Mesendoderm (in vitro differentiated cells): ENCODE results near the gene ANKRD62.

Source experiments
- DNase-seq: peaks from one replicate; pipeline ENCODE4 v3.0.0; 2013
- H2AK5ac ChIP-seq: 2 replicates; pipeline ENCODE4 v1.6.1; 2013; ENCODE audit warnings: low read length, inconsistent platforms
- H2BK120ac ChIP-seq: 2 replicates; pipeline ENCODE4 v1.6.1; 2013; ENCODE audit warnings: low read depth, mild to moderate bottlenecking, low read length, moderate library complexity, mixed read lengths
- H2BK15ac ChIP-seq: replicated peaks from 2 replicates; pipeline ENCODE4 v1.6.1; 2013; ENCODE audit warnings: low read depth, mild to moderate bottlenecking, moderate library complexity
- H2BK5ac ChIP-seq: 2 replicates; pipeline ENCODE4 v1.6.1; 2013; ENCODE audit warnings: low read length, inconsistent platforms
- H3K18ac ChIP-seq: 2 replicates; pipeline ENCODE4 v1.6.1; 2013; ENCODE audit warnings: mild to moderate bottlenecking, low read length, mixed read lengths
- H3K23ac ChIP-seq: one replicate; pipeline ENCODE4 v1.6.1; 2013; ENCODE audit warnings: low read length
- H3K27ac ChIP-seq: 2 replicates; pipeline ENCODE4 v1.5.1; 2013; ENCODE audit warnings: low read depth, mild to moderate bottlenecking, inconsistent platforms, low read length, moderate library complexity
- H3K27me3 ChIP-seq: 2 replicates; pipeline ENCODE4 v1.6.1; 2013; ENCODE audit warnings: low read length, control low read depth, mild to moderate bottlenecking, inconsistent platforms; ENCODE audit not compliant: insufficient read depth, poor library complexity
- H3K36me3 ChIP-seq: 2 replicates; pipeline ENCODE4 v1.6.1; 2013; ENCODE audit warnings: low read length, inconsistent platforms; ENCODE audit not compliant: control insufficient read depth, insufficient read depth
- H3K4ac ChIP-seq: one replicate; pipeline ENCODE4 v1.6.1; 2013; ENCODE audit warnings: low read depth, mild to moderate bottlenecking, low read length, moderate library complexity
- H3K4me1 ChIP-seq: 2 replicates; pipeline ENCODE4 v1.6.1; 2013; ENCODE audit warnings: low read depth, low read length, inconsistent platforms; ENCODE audit not compliant: control insufficient read depth
- H3K4me2 ChIP-seq: 2 replicates; pipeline ENCODE4 v1.6.1; 2013; ENCODE audit warnings: low read length
- H3K4me3 ChIP-seq: 2 replicates; pipeline ENCODE4 v1.5.1; 2013; ENCODE audit warnings: mild to moderate bottlenecking, low read length
- H3K56ac ChIP-seq: one replicate; pipeline ENCODE4 v1.6.1; 2013; ENCODE audit warnings: low read length
- H3K79me1 ChIP-seq: 2 replicates; pipeline ENCODE4 v1.6.1; 2013; ENCODE audit warnings: low read length, inconsistent platforms
- H3K79me2 ChIP-seq: 2 replicates; pipeline ENCODE4 v1.6.1; 2013; ENCODE audit warnings: mild to moderate bottlenecking, low read length; ENCODE audit not compliant: control insufficient read depth, insufficient read depth
- H3K9ac ChIP-seq: 2 replicates; pipeline ENCODE4 v1.6.1; 2013; ENCODE audit warnings: low read length, inconsistent platforms
- H4K5ac ChIP-seq: one replicate; pipeline ENCODE4 v1.6.1; 2013; ENCODE audit warnings: low read length
- H4K8ac ChIP-seq: one replicate; pipeline ENCODE4 v1.6.1; 2013; ENCODE audit warnings: low read depth, mild to moderate bottlenecking, control low read depth, low read length, moderate library complexity
- WGBS: extraction: QIAGEN DNeasy Blood & Tissue Kit; methylation state at CpG from one replicate; pipeline ENCODE4 v1.1.7; 2013; ENCODE audit warnings: low lambda C conversion rate, missing lambda C conversion rate; ENCODE audit not compliant: insufficient coverage; ENCODE audit errors: extremely low coverage; 5-methylcytosine and 5-hydroxymethylcytosine counted together

Gene ANKRD62

GRCh38 chr18:12056884-12057402 is 36.7 kb upstream of the ANKRD62 start:
- no peaks in the 10 kb centered on the region for H3K4me1 ChIP-seq
- H4K5ac ChIP-seq, result no peak overlapping the region
- no peak overlapping the region for H3K9ac ChIP-seq
- H2AK5ac ChIP-seq, result no peak overlapping the region
- no peak overlapping the region for H2BK120ac ChIP-seq
- DNase-seq, result no peak
- no peak overlapping the region for H3K23ac ChIP-seq
- no peak overlapping the region for H2BK15ac ChIP-seq
- no peaks in the 10 kb centered on the region for H3K79me1 ChIP-seq
- H3K4me2 ChIP-seq, result no peak overlapping the region
- no CpG with 5 or more reads among the region's 14 CpGs for WGBS
- H3K27ac ChIP-seq, result no peak overlapping the region
- H3K27me3 ChIP-seq, result no peaks in the 10 kb centered on the region
- no peak overlapping the region for H3K56ac ChIP-seq
- no peak overlapping the region for H2BK5ac ChIP-seq
- H3K36me3 ChIP-seq, result no peaks in the 10 kb centered on the region
- no peak overlapping the region for H3K18ac ChIP-seq
- no peak overlapping the region for H4K8ac ChIP-seq
- H3K4ac ChIP-seq, result no peak overlapping the region
- H3K4me3 ChIP-seq, result no peak overlapping the region
- no peaks in the 10 kb centered on the region for H3K79me2 ChIP-seq

DNA sequence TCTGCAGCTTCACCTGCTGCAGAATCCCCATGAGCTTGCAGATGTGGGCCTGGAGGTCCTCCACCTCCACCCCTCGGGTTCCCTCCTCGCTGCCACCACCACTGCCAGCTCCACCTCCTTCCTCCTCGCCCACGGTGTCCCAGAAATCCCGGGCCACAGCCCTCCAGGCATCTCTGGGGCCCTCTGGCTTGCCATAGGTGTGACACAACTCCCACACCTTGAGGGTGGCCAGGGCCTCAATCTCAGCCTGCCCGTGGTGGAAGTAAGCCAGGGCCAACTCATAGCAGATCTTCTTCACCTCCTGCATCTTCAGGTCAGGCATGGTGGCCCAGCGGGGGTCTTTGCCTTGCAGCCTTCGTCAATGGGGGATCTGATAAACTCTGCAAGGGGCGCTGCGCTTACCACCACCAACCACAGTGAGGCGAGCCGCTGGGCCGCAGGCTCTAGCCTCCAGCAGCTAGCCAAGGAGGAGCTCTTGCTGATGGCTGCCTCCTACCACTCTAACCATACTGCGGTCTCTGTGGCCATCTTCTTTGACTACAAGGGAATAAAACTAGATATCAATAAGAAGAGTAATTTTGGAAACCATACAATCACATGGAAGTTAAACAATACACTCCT is 36.1 kb upstream of the ANKRD62 start:
- Histone ChIP-seq H2AK5ac (no peak overlapping the region), H2BK5ac (no peak overlapping the region), H3K23ac (no peak overlapping the region), H3K9ac (no peak overlapping the region), H2BK15ac (no peak overlapping the region), H4K5ac (no peak overlapping the region), H3K4ac (no peak overlapping the region), H3K4me2 (no peak overlapping the region), H3K18ac (no peak overlapping the region), H3K79me1 (no peaks in the 10 kb centered on the region), H3K36me3 (no peaks in the 10 kb centered on the region), H3K27ac (no peak overlapping the region), H4K8ac (no peak overlapping the region), H3K79me2 (no peaks in the 10 kb centered on the region), H3K4me3 (no peak overlapping the region), H3K4me1 (no peaks in the 10 kb centered on the region), H3K56ac (no peak overlapping the region), H2BK120ac (no peak overlapping the region), H3K27me3 (no peaks in the 10 kb centered on the region)
- peak; percentile 54 for DNase-seq
- no CpG with 5 or more reads among the region's 14 CpGs for WGBS

DNA sequence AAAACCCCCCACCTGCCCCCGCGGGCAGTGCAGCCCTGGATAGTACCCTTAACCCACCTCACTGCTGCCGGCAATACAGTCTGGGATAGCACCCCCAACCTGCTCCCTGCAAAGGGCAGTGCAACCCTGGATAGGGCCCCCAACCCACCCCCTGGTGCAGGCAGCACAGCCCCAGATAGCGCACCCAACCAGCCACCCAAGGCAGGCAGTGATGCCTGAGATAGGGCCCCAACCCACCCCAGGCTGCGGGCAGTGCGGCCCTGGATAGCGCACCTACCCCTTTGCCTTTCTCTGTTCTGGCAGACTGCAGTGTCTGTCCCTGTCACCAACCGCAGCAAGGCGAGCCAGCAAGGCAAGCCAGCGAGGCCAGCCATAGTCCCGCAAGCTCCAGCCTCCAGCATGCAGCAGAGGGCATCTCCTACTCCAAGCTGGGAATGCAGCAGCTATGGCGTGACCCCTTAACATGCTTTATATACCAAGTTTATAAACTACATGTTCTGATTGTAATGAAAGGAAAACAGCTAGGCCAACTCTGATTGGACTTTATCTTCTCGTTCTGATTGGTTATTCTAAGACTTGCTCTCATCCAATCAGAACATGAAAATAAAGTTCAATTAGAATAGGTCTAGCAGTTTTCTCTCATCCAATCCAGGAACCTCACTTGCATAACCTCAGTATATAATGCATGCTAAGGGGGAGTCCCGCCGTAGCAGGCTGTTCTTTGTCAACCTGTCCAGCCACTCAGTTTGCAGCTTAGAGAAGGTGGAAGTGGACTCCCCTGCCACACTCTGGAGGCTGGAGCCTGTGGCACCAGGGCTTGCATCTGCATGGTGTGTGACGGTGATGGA is 34.1 kb upstream of the ANKRD62 start:
- Histone ChIP-seq H3K36me3 (no peaks in the 10 kb centered on the region), H4K8ac (no peak overlapping the region), H3K56ac (no peak overlapping the region), H3K27ac (no peak overlapping the region), H2BK15ac (no peak overlapping the region), H3K79me1 (no peaks in the 10 kb centered on the region), H4K5ac (no peak overlapping the region), H3K27me3 (no peaks in the 10 kb centered on the region), H3K9ac (no peak overlapping the region), H2AK5ac (no peak overlapping the region), H3K18ac (no peak overlapping the region), H3K4me3 (no peak overlapping the region), H3K4ac (no peak overlapping the region), H2BK120ac (no peak overlapping the region), H2BK5ac (no peak overlapping the region), H3K4me1 (no peaks in the 10 kb centered on the region), H3K23ac (no peak overlapping the region), H3K4me2 (no peak overlapping the region), H3K79me2 (no peaks in the 10 kb centered on the region)
- no CpG with 5 or more reads among the region's 16 CpGs for WGBS
- no peak for DNase-seq

- Histone ChIP-seq H3K4me1 (no peaks in the 10 kb centered on the region), H3K4ac (no peak overlapping the region), H2AK5ac (no peak overlapping the region), H3K79me2 (no peaks in the 10 kb centered on the region), H4K5ac (no peak overlapping the region), H4K8ac (no peak overlapping the region), H3K18ac (no peak overlapping the region), H3K4me2 (no peak overlapping the region), H3K9ac (no peak overlapping the region), H3K56ac (no peak overlapping the region), H3K36me3 (no peaks in the 10 kb centered on the region), H3K4me3 (no peak overlapping the region), H3K27me3 (no peaks in the 10 kb centered on the region), H3K79me1 (no peaks in the 10 kb centered on the region), H2BK15ac (no peak overlapping the region), H3K27ac (no peak overlapping the region), H2BK120ac (no peak overlapping the region), H2BK5ac (no peak overlapping the region), H3K23ac (no peak overlapping the region)
- no peak for DNase-seq
- WGBS, result no CpG with 5 or more reads among the region's 20 CpGs
Measured at GRCh38 chr18:12060182-12060870, 33.3 kb upstream of the ANKRD62 start.

DNA sequence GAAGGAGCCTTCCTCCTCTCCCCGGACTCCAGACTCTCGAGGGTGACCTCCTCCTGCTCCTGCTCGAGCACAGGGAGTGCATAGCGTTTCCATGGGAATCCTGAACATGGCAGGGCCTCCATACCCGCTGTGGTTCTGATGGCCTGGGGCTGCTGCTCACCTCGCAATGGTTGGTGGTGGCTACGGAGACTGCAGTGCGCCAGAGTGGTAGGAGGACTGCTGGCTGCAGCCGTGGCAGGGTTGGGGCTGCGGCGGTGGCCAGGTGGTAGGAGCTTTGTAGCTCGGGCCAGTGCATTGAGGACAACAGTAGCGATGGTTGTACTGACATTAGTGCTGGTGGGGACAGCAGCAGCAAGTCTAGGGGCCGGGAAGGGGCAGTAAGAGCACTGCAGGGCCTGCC is 32.0 kb upstream of the ANKRD62 start:
- no peak overlapping the region for H3K23ac ChIP-seq
- no peak overlapping the region for H3K4me3 ChIP-seq
- no peaks in the 10 kb centered on the region for H3K79me1 ChIP-seq
- no peak overlapping the region for H2AK5ac ChIP-seq
- no peak overlapping the region for H4K5ac ChIP-seq
- no peaks in the 10 kb centered on the region for H3K4me1 ChIP-seq
- no peaks in the 10 kb centered on the region for H3K36me3 ChIP-seq
- H2BK120ac ChIP-seq, result no peak overlapping the region
- no peak overlapping the region for H2BK15ac ChIP-seq
- no peak overlapping the region for H2BK5ac ChIP-seq
- H3K4me2 ChIP-seq, result no peak overlapping the region
- H3K27me3 ChIP-seq, result no peaks in the 10 kb centered on the region
- H3K9ac ChIP-seq, result no peak overlapping the region
- no CpG with 5 or more reads among the region's 14 CpGs for WGBS
- no peak overlapping the region for H3K27ac ChIP-seq
- no peaks in the 10 kb centered on the region for H3K79me2 ChIP-seq
- no peak overlapping the region for H4K8ac ChIP-seq
- no peak overlapping the region for H3K4ac ChIP-seq
- no peak overlapping the region for H3K18ac ChIP-seq
- H3K56ac ChIP-seq, result no peak overlapping the region
- no peak for DNase-seq
